GM18907 (cell line): ENCODE data around the gene GLG1.
"Not testable (repeated sequence)": the region's sequence is repeated elsewhere in the genome, so short reads cannot be mapped to it uniquely, and the experiment has no call there.

Source experiments
- ATAC-seq: cut with Tn5 transposase; IDR thresholded peaks from one replicate; pipeline ENCODE4 v1.9.1; 2021; ENCODE audit warnings: mild to moderate bottlenecking, moderate library complexity; ENCODE audit not compliant: unreplicated experiment

GLG1 gene

GRCh38 chr16:74413485-74413884, 193.4 kb downstream of the GLG1 start:
- ATAC-seq, result not testable (repeated sequence)

- ATAC-seq, result not testable (repeated sequence)
Observed at GRCh38 chr16:74412775-74413390, 194.0 kb downstream of the GLG1 start.

- not testable (repeated sequence) for ATAC-seq
Observed at GRCh38 chr16:74412138-74412774, 194.7 kb downstream of the GLG1 start.

GRCh38 chr16:74410981-74411380, 195.9 kb downstream of the GLG1 start:
- not testable (repeated sequence) for ATAC-seq

GRCh38 chr16:74410057-74410957, 196.6 kb downstream of the GLG1 start:
- ATAC-seq, result not testable (repeated sequence)

GRCh38 chr16:74409185-74409981, 197.5 kb downstream of the GLG1 start:
- ATAC-seq, result not testable (repeated sequence)

GRCh38 chr16:74407362-74407705, 199.6 kb downstream of the GLG1 start:
- not testable (repeated sequence) for ATAC-seq

GRCh38 chr16:74406600-74407361, 200.1 kb downstream of the GLG1 start:
- not testable (repeated sequence) for ATAC-seq

GRCh38 chr16:74404148-74404933, 202.6 kb downstream of the GLG1 start:
- ATAC-seq, result not testable (repeated sequence)

GRCh38 chr16:74400238-74400637, 206.7 kb downstream of the GLG1 start:
- not testable (repeated sequence) for ATAC-seq

- ATAC-seq, result not testable (repeated sequence)
Observed at GRCh38 chr16:74398212-74398895, 208.6 kb downstream of the GLG1 start.
